ENCODE measurements around the gene MLIP. TPM values are rescaled to one million over a fixed set of nuclear protein-coding genes. Genes with fewer than 3 reads are reported as not detected.

MLIP gene
- total RNA-seq, 1 experiment from 2014 or later: not detected

GRCh38 chr6:54183616-54184015, 72.4 kb downstream of the MLIP start:
- Mint-ChIP-seq H3K27me3 (ENCODE audit: low read depth) (peaks cover 2% of the 10 kb centered on the region; the same call in 1 of the 2 replicates), H3K4me3 (no peak overlapping the region), H3K27ac (no peak overlapping the region), H3K9me3 (no peaks in the 10 kb centered on the region), H3K4me1 (peaks cover 24% of the 10 kb centered on the region), H3K36me3 (no peaks in the 10 kb centered on the region; the same call in 1 of the 2 replicates)
- CTCF ChIA-PET: no interaction called here
- no peak for DNase-seq (ENCODE audit: low spot score)
- POLR2A ChIA-PET: no interaction called here
- no peak for ATAC-seq
- TF ChIP-seq TP53 (CRISPR knock-in tag; IDR thresholded peaks at IDR 0.05): no peak
- TF ChIP-seq ATF3 (CRISPR knock-in tag; conservative IDR thresholded peaks at IDR 0.05): no peak
- no peak for TF ChIP-seq FOXP1 (CRISPR knock-in tag; IDR thresholded peaks at IDR 0.05; ENCODE audit: borderline replicate concordance)
- no peak for TF ChIP-seq ZSCAN18 (CRISPR knock-in tag; IDR thresholded peaks at IDR 0.05)
- no peak for TF ChIP-seq GTF2I (CRISPR knock-in tag; conservative IDR thresholded peaks at IDR 0.05)
- no peak for TF ChIP-seq ZNF138 (CRISPR knock-in tag; conservative IDR thresholded peaks at IDR 0.05)
- TF ChIP-seq ZNF671 (CRISPR knock-in tag; IDR thresholded peaks at IDR 0.05): no peak
- no peak for TF ChIP-seq ZNF121 (CRISPR knock-in tag; IDR thresholded peaks at IDR 0.05)
- TF ChIP-seq ZNF281 (CRISPR knock-in tag; IDR thresholded peaks at IDR 0.05): no peak
- no peak for TF ChIP-seq CREM (CRISPR knock-in tag; IDR thresholded peaks at IDR 0.05)
- no peak for TF ChIP-seq ZNF219 (CRISPR knock-in tag; IDR thresholded peaks at IDR 0.05; ENCODE audit: borderline replicate concordance)
- TF ChIP-seq EMX1 (CRISPR knock-in tag; IDR thresholded peaks at IDR 0.05): no peak
- no peak for TF ChIP-seq ELF4 (CRISPR knock-in tag; IDR thresholded peaks at IDR 0.05; ENCODE audit: low read depth)
- TF ChIP-seq KAT7 (CRISPR knock-in tag; IDR thresholded peaks at IDR 0.05; ENCODE audit: borderline replicate concordance): no peak
- no peak for TF ChIP-seq OVOL2 (CRISPR knock-in tag; IDR thresholded peaks at IDR 0.05; ENCODE audit: borderline replicate concordance)
- TF ChIP-seq TEAD4 (CRISPR knock-in tag; IDR thresholded peaks at IDR 0.05): no peak

- no peaks in the 10 kb centered on the region for H3K9me3 Mint-ChIP-seq
- DNase-seq (ENCODE audit: low spot score) (no peak), ATAC-seq (no peak)
- peaks cover 2% of the 10 kb centered on the region; the same call in 1 of the 2 replicates for H3K27me3 Mint-ChIP-seq (ENCODE audit: low read depth)
- H3K27ac Mint-ChIP-seq: no peak overlapping the region
- H3K4me1 Mint-ChIP-seq: peaks cover 4% of the 10 kb centered on the region
- no peak overlapping the region for H3K4me3 Mint-ChIP-seq
- no peaks in the 10 kb centered on the region for H3K36me3 Mint-ChIP-seq
- ChIA-PET CTCF (no interaction called here), POLR2A (no interaction called here)
- TF ChIP-seq JUN (CRISPR knock-in tag; IDR thresholded peaks at IDR 0.05) (no peak), ZNF416 (CRISPR knock-in tag; IDR thresholded peaks at IDR 0.05) (no peak), HMGXB4 (CRISPR knock-in tag; IDR thresholded peaks at IDR 0.05) (no peak), SMAD3 (CRISPR knock-in tag; IDR thresholded peaks at IDR 0.05; ENCODE audit: borderline replicate concordance) (no peak), NR2C2 (CRISPR knock-in tag; IDR thresholded peaks at IDR 0.05) (no peak), RORB (CRISPR knock-in tag; IDR thresholded peaks at IDR 0.05) (no peak), ZNF532 (CRISPR knock-in tag; IDR thresholded peaks at IDR 0.05; ENCODE audit: borderline replicate concordance) (no peak), FOXP4 (CRISPR knock-in tag; IDR thresholded peaks at IDR 0.05) (no peak), NFE2L1 (CRISPR knock-in tag; IDR thresholded peaks at IDR 0.05) (no peak), NR1H2 (CRISPR knock-in tag; IDR thresholded peaks at IDR 0.05) (no peak)
These were observed 74.6 kb downstream of the MLIP start for GRCh38 chr6:54185885-54186284.
